NK-92 (cell line): ENCODE results near the gene P2RX3.

Source experiments
- DNase-seq: peaks from one replicate; lab custom pipeline; 2025; ENCODE audit not compliant: unreplicated experiment; lab: John Stamatoyannopoulos, UW

P2RX3 gene

GRCh38 chr11:57309106-57310059 lies 28.8 kb upstream of the P2RX3 start:
- no peak for DNase-seq

GRCh38 chr11:57310091-57310490 lies 28.1 kb upstream of the P2RX3 start:
- no peak for DNase-seq

DNA sequence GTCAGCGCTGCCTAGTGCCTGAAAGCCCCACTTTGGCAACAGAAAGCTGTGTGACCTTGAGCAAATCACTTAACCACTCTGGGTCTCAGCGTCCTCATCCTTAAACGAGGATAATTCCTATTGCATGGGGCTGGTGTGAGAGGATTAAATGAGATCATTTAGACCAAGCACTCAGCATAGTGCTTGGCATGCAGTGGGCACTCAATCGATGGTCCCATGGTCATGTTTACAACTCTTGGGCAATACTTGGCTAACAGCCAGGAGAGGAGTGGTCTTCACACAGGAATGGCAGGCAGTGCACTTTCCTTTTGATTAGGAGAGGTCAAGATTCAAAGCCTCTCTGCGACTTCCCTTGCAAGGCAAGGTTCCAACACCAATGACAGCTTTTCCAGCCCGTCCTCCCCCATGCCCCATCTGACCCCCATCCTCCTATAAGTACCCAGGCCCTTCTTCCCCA lies 27.5 kb upstream of the P2RX3 start:
- DNase-seq = no peak

DNA sequence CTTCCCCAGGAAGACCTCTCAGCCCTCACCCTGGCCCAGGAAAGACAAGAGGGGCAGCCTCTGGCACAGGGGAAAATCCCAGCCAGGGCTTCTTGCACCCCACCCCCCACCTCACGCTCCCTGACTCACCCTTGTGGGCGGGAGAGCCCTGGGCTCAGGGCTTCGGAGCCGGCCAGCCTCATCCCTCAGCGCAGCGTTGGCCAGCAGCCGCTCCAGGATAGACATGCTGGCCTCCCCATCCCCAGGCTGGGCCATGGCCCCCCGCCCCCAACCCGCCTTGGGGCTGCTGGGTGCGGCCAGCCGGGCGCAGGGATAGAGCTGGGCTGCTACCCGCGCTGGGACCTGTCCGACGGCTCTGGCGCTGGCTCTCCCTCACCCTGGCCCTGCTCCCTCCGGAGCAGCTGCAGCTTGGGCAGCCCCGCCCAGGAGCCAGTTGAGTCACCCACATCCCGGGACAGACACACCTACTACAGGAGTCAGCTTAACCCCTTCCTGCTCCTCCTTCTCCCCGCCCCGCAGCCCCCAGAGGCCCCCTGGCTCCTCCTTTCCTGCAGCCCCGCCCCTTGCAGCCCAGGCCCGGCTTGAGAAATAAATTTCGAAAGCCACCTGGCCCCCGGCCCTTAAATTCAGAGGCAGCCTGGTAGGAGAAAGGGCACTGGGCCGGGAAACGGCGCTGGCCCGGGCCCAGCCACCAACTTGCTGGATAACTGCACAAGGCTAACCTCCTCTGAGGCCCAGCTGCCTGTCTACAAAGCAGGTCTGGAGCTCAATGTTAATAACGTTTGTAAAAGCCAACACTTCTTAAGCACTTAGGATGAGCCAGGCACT lies 26.8 kb upstream of the P2RX3 start:
- DNase-seq = no peak

- no peak for DNase-seq
These were observed 25.6 kb upstream of the P2RX3 start for GRCh38 chr11:57312511-57313021.

- no peak for DNase-seq
These were observed 24.9 kb upstream of the P2RX3 start for GRCh38 chr11:57313071-57313787.

DNA sequence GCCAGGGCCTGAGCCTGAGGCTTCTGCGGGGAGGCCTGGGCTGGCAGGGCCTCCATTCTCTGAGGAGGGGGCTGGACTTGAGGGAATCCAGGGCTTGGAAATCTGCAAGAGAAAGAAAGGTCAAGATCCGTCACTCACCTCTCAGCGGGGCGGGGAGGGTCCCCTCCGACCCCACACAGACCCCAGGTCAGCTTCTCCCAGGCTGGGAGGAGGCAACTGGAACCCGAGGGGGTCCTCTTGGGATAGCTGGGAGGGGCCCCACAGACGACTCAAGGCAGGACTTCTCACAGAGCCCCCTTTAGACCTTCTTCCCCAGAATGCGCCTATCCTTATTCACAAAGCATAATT lies 24.4 kb upstream of the P2RX3 start:
- no peak for DNase-seq

GRCh38 chr11:57314221-57314973 lies 23.8 kb upstream of the P2RX3 start:
- DNase-seq = no peak

- DNase-seq = no peak
These were observed 22.7 kb upstream of the P2RX3 start for GRCh38 chr11:57315491-57315890.

- DNase-seq = no peak
These were observed 22.1 kb upstream of the P2RX3 start for GRCh38 chr11:57316017-57316416.

DNA sequence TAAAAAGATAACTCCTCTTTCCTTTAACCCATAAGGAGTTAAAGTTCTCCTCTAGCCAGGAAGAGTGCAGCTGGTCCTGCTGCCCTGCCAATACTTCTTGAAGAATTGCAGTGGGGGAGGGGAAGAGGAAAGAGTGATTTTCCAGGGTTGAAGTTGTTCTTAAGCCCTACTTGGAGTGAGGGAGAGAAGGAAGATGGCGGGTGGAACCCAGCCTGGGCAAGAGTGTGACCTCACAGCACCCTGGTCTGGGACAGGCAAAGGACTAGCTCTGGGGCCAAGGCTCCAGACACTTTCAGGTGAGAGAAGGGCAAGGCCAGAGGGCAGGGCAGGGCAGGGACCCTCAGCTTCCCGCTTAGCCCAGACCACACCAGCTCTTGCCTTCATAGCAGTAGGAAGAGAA lies 20.0 kb upstream of the P2RX3 start:
- DNase-seq = no peak

DNA sequence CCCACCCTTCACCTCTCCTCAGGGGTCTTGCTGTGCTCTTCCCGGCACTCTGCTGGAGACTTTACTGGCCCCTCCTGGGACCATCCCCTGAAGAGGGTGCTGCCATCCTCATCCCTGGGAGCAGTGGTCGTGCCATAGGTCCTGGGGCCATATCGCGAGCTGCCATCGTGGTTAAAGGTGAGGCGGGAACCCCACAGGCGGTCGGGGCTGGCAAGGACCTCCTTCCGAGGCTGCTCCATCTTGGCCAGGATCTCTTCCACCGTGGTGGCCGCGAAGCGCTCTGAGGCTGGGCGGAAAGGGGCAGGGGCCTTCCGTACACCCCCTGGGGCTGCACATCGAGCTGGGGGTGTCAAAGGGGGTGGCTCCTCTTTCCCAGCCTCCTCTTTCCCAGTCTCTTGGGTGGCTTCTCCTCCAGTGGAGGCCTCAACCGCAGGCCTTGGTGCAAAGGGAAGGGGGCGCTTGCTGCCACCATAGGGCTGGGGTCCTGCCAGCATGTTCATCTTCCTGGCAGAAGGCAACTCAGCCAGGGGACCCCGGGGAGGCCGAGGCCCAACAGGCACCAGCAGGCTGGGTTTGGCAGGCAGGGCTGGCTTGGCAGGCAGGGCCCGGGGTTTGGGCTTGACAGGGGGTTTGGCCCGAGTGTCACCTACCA lies 18.0 kb upstream of the P2RX3 start:
- DNase-seq = no peak

- DNase-seq = no peak
These were observed 17.3 kb upstream of the P2RX3 start for GRCh38 chr11:57320719-57321387.

DNA sequence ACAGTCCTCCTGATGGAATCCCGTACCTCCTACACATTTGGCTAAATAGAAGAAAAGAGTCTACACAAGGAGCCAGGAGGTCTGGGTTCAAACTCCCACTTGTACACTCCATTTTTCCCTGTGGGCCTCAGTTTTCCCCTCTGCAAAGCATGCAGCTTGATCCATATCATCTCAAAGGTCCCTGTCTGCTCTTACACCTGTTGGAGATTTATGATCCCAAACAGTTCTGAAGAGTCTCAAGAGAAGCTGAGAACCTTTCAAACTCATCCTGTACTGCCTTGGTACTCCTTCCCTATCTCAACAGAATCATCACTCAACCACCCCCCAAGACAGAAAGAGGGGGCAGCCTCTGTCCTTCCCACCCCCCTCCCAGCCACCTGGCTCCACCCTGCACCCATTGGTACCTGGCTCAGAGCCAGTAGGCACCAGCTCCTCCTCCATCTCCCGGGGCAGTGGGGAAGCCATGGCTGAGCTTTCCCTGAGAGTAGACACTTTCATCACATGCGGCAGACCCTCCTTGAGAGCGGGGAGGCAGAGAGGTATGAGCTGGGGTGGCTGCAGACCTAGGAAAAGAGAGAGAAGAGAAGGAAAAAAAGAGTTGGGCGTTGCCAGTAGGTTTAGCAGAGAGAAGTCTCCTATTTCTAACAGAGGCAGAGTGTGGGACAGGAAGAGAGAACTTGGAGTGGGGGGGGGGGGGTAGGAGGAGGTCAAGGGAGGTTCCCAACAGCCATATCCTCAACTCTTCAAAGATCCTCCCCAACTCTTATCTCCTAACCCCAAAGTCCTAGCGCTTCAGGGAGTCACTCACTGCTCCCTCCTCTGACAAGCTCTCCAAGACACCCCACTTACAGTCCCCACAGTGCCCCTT lies 16.5 kb upstream of the P2RX3 start:
- DNase-seq = no peak

GRCh38 chr11:57322256-57323166 lies 15.6 kb upstream of the P2RX3 start:
- DNase-seq = no peak

DNA sequence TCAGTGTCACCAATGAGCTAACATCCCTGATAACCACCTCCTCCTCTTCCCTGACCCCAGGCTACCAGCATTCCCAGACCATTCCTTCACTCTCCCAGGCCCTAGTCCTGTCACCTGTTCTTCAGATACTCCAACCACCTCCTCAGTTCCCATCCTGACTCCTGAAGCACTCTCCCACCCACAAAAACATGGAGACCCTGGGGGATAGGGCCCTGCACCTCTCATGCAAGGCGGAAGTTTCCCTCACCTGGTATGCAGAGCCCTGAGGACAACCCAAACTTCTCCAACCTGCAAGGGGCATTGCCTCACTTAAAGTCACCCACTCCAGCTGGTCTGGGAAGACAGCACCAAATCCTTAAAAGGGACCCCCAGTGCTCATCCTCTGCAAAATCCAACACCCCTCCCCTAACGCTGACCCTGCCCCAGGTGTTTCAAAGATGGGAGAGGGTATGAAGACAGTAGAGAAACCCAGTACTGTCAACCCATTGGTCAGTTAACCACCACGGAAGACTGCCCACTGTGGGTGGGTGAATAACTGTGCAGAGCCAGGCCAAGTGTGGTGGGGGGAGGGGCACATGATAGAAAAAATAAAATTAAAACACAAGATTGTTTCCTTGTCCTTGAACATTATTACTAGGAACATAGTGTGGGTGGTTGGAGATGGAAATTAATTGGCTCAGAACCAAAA lies 14.8 kb upstream of the P2RX3 start:
- DNase-seq = no peak

GRCh38 chr11:57323855-57324153 lies 14.3 kb upstream of the P2RX3 start:
- no peak for DNase-seq
